K562 (cell line): ENCODE data around the gene HYI.

Source experiments
- ATF1 ChIP-seq, 2 experiments: fragments of 450-650 bp in 1 of 2; IDR thresholded peaks; 2 replicates each; pipeline ENCODE4 v1.6.1; 2016; ENCODE audit warnings: missing compliant biosample characterization in 1 of 2, missing genetic modification characterization in 1 of 2
- CTCF ChIP-seq, 3 experiments: IDR thresholded peaks in 2 of 3; conservative IDR thresholded peaks in 1 of 3; 2 replicates each; pipeline ENCODE4 v1.5.1; 2011 to 2012; ENCODE audit warnings: low read length in 3 of 3, mild to moderate bottlenecking in 3 of 3, control low read depth in 2 of 3, improper control_type of control experiment in 1 of 3, inconsistent platforms in 1 of 3, low read depth in 1 of 3, mixed read lengths in 1 of 3, moderate library complexity in 1 of 3; ENCODE audit not compliant: insufficient read depth in 2 of 3
- EP300 ChIP-seq: IDR thresholded peaks from 2 replicates; pipeline ENCODE4 v1.6.1; 2012; ENCODE audit warnings: low read length, improper control_type of control experiment
- HDAC2 ChIP-seq: fragments of 450-650 bp; IDR thresholded peaks from 2 replicates; pipeline ENCODE4 v1.6.1; 2016; ENCODE audit warnings: mild to moderate bottlenecking
- MIER1 ChIP-seq: fragments of 450-650 bp; IDR thresholded peaks from 2 replicates; pipeline ENCODE4 v1.6.1; 2016; ENCODE audit warnings: antibody characterized with exemption, mild to moderate bottlenecking, low read depth
- POLR2AphosphoS5 ChIP-seq: IDR thresholded peaks from 2 replicates; pipeline ENCODE4 v1.6.1; 2011; ENCODE audit warnings: mild to moderate bottlenecking, low read depth, low read length, moderate library complexity; ENCODE audit not compliant: control insufficient read depth, insufficient read depth
- SIX5 ChIP-seq, 2 experiments: IDR thresholded peaks; 2 replicates each; pipeline ENCODE4 v1.6.1; 2011; ENCODE audit warnings: low read length in 2 of 2, borderline replicate concordance in 1 of 2, low read depth in 1 of 2, mild to moderate bottlenecking in 1 of 2, moderate library complexity in 1 of 2; ENCODE audit not compliant: insufficient read depth in 1 of 2
- VEZF1 ChIP-seq: fragments of 200-800 bp; sonication (Bioruptor generic); IDR thresholded peaks from 2 replicates; pipeline ENCODE4 v1.6.1; 2017; ENCODE audit warnings: missing genetic modification characterization, missing compliant biosample characterization
- ZBTB7A ChIP-seq: IDR thresholded peaks from 2 replicates; pipeline ENCODE4 v1.6.1; 2011; ENCODE audit warnings: low read depth, mild to moderate bottlenecking, low read length, moderate library complexity, borderline replicate concordance; ENCODE audit not compliant: control insufficient read depth
- ZNF274 ChIP-seq: IDR thresholded peaks from 2 replicates; pipeline ENCODE4 v1.6.1; 2011; ENCODE audit warnings: low read depth, mild to moderate bottlenecking, low read length, moderate library complexity, borderline replicate concordance
- ZNF766 ChIP-seq: fragments of 200-800 bp; sonication (Bioruptor generic); conservative IDR thresholded peaks from 2 replicates; pipeline ENCODE4 v1.6.1; 2016; ENCODE audit warnings: missing genetic modification characterization, missing compliant biosample characterization

GRCh38 chr1:43434256-43434655 lies 19.5 kb downstream of the HYI start:
- TF ChIP-seq POLR2AphosphoS5 (no peak), EP300 (no peak), ZNF274 (no peak), HDAC2 (no peak), CTCF (IDR thresholded peaks at IDR 0.05 in 2 of 3, conservative IDR thresholded peaks at IDR 0.05 in 1 of 3; ENCODE audit: insufficient read depth in 2 of 3, low read depth in 1 of 3, low read length in 3 of 3) (no peak), ZBTB7A (no peak), ATF1 (CRISPR knock-in tag; IDR thresholded peaks at IDR 0.05) (no peak), ATF1 (tag; IDR thresholded peaks at IDR 0.05) (no peak), MIER1 (no peak), ZNF766 (CRISPR knock-in tag) (no peak), SIX5 (IDR thresholded peaks at IDR 0.05; ENCODE audit: borderline replicate concordance in 1 of 2, insufficient read depth in 1 of 2, low read depth in 1 of 2, low read length in 2 of 2) (no peak), VEZF1 (CRISPR knock-in tag) (no peak)
